ENCODE measurements around the gene FAM83B.

DNA sequence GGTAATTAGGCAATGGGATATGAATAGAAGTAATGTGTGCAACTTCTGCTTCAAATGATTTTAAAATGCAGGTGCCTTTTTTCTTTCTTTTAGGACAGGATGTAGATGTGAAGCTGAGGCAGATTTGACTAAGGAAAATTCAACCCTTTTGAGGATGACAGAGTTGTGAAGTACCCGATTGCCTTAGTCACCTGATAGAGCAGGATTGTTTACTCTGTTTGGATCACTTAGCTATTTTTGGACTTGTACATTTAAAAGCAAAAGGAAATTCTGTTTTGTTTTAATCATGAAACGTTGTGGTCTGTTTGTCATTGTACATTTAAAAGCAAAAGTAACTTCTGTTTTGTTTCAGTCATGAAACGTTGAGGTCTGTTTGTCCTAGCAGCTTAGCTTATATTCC is 143.4 kb downstream of the FAM83B start:
- TF ChIP-seq, protein P1, sequence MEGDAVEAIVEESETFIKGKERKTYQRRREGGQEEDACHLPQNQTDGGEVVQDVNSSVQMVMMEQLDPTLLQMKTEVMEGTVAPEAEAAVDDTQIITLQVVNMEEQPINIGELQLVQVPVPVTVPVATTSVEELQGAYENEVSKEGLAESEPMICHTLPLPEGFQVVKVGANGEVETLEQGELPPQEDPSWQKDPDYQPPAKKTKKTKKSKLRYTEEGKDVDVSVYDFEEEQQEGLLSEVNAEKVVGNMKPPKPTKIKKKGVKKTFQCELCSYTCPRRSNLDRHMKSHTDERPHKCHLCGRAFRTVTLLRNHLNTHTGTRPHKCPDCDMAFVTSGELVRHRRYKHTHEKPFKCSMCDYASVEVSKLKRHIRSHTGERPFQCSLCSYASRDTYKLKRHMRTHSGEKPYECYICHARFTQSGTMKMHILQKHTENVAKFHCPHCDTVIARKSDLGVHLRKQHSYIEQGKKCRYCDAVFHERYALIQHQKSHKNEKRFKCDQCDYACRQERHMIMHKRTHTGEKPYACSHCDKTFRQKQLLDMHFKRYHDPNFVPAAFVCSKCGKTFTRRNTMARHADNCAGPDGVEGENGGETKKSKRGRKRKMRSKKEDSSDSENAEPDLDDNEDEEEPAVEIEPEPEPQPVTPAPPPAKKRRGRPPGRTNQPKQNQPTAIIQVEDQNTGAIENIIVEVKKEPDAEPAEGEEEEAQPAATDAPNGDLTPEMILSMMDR (IDR thresholded peaks at IDR 0.05; ENCODE audit: low read depth, low read length): no peak
- no peak for TF ChIP-seq POLR2A (IDR thresholded peaks at IDR 0.05; ENCODE audit: extremely low read depth, insufficient read length)

All from NB4 (cell line).